ENCODE measurements around the gene CEP295NL.
"Not testable (repeated sequence)": the region's sequence is repeated elsewhere in the genome, so short reads cannot be mapped to it uniquely, and the experiment has no call there.

The CEP295NL gene

DNA sequence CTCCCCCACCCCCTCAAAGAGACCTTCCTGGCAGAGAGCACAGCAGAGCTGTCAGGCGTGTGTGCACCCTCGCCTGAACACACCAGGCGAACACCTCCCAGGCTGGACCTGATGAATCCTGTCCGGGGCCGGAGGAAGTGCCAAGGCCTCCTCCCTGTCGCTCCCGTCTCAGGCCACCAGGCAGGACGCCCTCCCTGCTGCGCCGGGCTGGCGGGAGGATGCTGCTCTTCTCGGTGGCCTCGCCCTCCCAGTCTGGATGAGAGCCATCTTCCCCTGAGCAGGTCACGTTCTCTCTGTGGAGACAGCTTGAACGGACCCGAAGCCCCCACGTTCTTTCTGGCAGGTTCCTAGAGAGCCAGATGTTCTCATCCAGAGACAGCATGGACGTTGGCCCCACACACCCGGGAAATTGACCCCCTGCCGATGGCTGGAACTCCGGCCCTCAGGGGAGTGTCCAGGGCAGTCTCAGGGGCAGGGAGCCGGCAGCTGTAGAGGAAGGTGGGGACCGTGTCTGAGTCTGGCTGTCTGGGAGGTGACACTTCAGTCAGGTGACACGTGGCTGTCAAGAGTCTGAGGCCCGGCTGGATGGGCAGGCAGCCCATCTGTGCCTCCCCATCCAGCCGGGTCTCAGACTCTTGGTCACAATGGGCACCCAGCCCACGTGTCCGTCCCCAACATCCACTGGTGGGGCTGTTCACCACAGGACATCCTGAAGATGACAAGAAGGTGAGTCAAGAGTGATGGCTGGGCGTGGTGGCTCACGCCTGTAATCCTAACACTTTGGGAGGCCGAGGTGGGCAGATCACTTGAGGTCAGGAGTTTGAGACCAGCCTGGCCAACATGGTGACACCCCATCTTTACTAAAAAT, 27.1 kb upstream of the CEP295NL start:
- no peak for DNase-seq

DNA sequence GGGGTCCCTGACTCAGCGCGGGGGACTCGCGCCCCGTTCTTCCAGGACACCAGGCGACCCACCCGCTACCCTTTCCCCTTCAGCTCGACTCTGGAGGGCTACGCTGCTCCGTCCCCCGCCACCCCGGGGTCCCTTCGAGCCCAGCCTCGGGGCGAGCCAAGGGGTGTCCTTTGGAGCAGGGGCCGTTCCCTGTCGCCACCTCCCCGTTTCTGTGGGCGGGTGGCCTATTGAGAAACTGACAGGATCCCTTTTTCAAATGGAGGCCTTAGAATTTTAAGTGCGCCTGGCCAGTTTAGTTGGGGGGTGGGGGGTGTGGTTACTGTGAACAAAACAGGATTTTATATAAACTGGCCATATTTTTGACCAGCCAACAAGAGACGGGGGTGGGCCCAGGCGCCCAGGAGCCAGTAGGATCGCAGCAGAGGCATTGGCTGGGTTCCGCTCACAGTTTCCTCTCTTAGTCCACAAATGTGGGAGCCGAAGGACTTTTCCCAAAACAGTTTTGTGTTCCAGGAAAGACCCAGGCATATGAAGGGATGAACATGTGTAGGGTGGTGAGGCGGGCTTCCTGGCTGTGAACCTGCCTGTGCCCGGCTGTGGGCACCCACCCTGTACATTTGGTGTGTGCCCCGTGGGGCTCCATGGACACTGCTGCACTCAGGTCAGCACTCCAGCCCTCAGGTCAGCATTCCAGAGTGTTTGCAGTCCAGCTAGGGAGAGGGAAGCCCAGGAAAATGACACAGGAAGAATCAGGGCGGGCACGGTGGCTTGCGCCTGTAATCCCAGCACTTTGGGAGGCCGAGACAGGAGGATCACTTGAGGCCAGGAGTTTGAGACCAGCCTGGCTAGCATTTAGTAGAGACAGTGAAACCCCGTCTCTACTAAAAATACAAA, 22.9 kb upstream of the CEP295NL start:
- DNase-seq = no peak

DNA sequence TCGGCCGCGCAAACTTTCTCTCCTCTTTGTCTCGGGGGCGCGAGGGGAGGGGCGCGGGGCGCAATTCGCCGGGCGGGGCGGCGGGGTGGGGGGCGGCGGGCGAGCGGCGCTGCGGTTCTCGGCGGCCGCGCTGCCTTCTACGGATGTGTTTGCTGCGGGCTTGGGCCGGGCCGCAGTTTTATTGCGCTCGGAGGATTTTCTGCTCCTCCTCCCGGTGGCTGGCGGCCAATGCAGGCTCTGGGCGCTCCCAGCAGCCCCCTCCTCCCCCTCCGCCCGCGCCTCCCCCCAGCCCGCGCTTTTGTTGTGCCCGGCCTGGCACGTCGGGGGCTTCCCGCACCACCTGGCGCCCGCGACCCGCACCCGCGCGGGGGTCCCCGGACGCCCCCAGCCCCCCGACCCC, 22.2 kb upstream of the CEP295NL start, which contains the start of gene TIMP2:
TIMP2 (minus strand) TSS at position 154 of the 400 bp plus-strand sequence. CDS start 299 bp downstream, outside the sequence.
- DNase-seq = peak; percentile 28

DNA sequence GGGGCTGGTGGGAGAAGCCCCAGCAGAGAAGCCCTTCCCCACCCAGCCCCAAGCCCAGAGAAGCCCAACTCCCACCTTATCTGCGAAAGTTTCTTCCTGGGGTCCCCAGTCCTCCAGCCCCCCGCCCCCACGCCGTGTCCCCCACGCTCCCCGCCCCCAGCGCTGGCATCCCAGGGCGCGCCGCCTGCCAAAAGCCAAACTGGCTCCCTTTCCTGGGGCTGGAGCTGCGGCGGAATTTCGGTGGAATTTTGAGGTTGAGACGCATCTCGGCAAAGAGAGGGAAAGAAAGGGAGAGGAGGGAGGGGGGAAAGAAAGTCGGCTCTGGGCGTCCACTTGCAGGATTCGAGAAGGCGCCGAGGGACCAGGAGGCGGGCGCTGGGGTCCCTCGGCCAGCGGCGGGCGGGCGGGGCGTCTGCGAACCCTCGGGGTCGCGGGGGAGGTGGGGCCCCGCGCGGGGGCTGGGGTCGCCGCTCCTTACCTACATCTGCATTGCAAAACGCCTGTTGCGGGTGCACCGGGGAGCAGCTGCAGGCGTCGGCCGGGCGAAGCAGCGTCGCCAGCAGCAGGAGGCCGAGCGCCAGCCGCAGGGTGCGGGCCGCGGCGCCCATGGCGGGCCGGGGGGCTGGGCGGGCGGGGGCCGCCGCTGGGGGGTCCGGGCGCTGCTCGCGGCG, 21.6 kb upstream of the CEP295NL start:
- no peak for DNase-seq

DNA sequence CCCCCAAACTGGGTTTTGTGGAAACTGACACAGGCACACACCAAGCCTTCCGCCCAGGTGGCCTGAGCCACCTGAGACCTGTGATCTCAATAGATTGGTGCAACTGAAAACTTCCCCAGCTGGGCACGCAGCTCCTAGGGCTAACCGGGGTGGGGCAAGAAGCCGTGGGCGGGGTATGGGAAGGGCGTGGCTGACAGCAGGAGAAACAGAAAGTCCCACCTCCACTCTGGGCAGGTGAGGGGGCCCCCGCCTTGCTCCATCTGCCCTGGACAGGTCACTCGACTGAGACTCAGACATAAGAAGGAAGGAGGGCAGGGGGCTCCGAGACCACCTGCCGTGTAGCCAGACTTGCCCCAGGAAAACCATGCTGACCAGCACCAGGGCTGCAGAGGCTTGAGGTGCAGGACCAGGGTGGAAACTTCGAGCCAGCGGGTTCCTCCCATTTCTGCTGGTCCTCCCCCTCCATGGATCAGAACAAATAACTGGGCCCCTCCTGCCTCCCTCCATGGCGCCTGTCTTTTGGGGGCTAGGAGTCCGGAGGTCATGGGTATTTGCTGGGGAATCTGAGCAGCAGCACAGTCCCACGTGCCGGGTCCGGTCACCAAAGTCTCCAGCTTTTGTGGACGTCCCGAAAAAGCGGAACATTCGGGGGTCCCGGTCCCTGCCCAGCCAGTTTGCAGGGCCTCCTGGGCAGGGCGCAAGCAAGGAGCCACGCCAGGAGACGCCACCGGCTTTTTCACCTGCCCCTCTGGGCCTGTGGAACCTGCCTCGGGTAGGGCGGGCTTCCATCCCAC, 20.9 kb upstream of the CEP295NL start:
- DNase-seq = no peak

DNA sequence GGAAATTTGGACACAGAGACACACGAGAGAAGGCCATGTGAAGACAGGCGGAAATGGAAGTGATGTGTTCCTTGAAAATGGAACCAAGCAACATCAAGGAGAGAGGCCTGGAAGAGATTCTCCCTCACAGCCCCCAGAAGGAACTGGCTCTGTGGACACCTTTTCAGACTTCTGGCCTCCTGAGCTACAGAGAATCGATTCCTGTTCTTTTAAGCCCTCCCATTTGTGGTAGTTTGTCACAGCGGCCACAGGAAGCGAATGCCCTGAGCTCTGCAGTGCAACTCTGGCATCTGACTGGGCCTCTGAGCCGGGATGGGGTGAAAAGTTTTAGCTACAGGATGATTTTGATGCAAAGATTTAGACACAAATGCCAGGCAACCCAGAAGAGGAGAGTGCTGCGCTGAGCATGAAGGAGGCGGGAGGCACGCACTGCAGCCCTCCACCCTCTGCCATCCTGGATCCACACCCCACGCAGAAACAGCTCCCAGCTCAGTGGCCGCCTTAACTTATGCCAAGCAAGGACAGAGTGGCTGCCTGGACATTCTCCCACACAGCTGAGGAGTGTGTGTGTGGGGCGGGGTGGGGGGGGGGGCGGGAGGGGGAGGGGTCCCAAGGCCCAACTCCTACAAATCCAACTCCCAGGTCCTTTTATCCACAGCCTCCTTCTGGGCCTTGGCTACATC, 20.0 kb upstream of the CEP295NL start:
- no peak for DNase-seq

DNA sequence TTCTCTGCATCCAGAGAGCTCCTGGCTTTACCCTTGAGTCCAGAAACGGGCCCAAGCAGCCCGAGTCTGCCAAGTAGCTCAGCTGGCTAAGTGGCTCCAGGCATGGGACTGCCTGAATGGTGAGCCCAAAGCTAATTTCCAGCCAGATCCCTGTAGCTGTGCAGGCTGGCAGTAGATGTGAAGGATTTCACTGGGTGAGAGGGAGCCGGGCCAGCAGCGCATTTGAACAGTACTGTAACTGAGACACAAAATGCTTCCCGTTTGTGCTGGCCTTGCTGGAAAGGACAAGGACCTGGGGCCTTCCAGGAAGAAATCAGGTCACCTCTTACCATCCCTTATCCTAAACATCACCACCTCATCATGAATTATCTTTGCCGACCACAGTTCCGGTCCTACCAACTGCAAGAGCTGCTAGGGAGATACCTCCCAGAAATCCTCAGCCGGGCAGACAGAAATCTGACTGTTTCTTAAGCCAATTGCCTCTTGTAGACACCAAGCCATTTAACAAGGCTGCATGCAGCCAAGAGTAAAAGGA, 18.5 kb upstream of the CEP295NL start:
- no peak for DNase-seq

DNA sequence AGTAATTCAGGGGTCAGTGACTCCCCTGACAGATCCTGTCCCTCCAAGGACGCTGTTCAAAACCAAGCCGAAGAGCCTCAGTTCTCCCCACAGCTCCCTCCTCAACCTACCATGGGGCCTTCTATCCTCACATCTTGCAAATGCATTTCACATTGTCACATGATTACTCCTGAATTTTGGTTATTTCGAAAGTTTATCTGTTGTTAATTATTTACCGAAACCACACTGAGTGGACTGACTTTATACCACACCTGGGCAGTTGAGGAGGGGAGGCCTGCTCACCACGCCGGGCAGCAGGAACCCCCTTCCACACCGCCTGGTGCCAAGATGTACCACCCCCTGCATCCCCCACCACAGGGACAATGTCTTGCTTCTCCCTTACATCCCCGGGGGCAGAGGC, 17.5 kb upstream of the CEP295NL start:
- DNase-seq = no peak

DNA sequence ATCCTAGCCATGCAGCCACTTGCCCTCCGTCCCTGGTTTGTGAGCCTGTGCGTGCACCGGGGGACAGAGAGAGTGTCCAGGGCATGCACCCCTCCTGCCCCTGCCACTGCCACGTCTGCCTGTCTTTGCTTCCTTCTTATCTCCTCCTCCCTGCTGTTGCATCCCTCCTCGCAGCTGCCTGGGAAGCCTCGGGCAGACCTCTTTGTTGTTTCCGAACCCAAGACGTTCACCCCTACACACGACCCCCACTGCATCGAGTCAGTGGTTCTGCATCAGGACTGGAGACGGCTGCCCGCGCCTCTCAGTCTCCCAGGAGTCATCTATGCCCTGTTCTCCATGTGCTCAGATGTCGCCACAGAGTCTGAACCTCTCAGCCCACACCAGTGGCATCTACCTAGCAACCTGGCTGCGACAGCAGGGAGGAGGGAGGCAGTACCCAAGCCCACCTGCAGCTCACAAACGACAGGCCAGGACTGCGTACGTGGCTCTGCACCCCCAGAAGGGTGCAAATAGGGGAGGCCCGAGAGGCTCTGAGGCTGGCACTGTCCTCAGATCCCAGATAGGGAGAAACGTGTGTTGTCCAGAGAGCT, 17.0 kb upstream of the CEP295NL start:
- DNase-seq = no peak

DNA sequence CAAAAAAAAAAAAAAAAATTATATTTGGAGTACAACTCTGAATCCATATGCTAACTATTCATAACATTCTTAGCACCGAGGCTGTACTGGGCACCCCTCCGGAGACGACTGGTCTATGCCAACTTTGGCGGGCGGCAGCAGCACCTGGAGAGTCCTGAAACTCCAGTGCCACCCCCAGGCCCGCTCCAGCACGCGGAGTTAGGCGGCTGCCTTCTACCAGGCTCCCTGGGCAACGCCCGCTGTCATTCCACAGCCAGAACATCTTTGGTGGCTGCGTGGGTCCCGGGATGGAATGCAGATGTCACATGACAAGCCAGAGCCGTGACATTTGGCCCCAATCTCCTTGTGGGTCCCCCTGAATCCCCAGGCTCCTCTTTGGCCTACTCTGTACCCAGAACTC, 16.0 kb upstream of the CEP295NL start:
- DNase-seq = no peak

DNA sequence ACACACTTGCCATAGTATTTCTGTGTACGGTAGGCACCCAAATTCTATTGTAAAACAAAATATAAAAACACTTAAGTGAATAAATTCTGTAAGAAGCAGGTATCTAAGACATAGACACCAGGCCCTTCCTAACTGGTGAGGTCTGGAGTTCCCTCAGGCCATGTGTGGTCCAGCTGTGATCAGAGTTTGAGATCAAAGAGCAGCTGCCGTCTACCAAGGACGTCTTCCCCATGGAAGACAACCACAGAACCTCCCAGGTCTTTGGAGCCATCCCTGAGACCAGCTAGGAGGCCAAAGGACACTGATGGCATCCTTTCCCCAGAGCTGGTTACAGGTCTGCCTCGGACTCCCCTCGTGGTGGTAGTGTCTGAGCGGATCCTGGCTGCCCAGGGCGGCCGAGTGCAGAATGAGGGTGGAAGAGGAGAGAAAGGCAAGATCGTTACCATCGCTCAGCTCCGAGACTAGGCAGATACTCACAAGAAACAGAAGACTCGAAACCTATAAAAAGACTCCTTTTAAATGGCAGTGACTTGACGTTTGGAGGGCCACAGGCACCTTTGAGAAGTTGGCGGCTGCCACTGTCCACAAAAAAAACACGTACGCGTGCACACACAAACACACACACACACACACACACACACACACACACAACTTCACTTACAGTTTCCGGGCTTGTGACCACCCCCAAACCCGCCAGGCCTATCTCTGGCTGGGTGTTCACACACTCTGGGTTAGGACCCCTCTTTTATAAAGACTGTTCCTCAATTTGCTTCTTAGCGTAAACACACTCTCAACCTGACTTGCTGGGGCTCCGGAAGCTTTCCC, 14.7 kb upstream of the CEP295NL start:
- DNase-seq = no peak

DNA sequence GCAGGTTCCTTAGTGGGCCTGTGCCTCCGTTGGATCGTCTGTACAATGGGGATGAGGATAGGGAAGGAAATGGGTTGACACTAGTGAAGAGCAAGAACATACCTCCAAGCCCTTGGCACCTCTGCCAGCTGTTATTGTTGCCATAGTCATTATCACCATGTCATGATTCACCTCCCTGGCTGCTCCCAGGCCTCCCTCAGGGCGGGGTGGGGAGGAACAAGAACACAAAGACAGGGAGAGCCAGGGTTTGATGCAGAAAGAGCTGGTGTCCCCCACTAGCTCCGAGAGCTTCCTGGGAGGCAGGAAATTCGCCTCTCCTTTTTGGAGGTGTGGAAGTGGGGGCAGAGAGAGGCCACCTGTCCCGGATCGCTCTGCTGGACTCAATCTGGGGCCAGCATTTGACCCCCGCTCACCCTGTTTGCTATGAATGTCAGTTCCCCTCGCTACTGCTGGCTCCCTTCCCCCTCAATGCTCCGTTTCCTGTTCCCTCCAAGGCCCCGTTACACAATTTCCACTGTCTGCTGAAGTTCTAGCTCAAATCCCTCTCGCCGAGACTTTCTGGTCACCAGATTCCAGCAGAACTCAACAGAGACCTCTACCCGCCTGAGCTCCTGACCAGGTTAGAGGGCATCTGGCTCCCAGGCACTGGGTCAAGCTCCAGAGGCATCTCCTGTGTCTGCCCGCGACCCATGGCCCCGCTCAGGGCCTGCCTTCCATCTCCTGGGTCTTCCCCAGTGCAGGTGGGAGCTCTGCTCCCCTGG, 13.1 kb upstream of the CEP295NL start:
- DNase-seq = no peak

DNA sequence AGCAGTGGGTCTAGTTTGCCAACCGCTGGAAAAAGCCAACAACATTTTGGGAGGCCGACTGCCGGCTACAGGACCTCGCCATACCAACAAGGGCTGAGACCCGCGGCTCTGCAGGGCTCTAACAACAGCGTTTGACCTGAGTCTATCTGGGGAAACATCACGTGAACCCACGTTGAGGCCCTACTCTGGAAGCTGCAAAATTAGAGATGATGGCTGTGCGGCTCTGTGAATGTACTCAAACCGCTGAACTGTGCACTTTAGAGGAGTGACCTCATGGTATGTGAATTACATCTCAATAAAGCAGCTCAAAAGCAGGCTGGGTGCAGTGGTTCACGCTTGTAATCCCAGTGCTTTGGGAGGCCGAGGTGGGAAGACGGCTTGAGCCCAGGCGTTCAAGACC, 10.1 kb upstream of the CEP295NL start:
- DNase-seq = no peak

DNA sequence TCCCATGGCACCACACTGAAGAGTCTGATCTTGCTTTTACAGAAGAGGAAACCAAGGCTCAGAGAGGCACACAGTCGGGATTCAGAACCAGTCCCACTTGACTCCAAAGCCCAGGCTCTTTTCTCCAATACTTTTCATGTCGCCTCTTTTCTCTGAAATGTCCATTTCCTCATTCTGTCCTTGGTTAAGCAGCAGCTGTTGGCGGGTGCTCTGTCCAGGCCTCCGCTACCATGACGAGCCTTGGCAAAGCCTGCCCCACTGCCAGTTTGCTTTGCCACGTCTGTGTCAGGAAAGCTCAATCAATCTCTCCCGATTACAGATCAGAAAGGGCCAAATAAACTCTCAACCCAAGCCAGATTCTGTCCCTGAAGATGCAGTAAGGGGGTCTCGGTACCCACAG, 9.1 kb upstream of the CEP295NL start:
- no peak for DNase-seq

DNA sequence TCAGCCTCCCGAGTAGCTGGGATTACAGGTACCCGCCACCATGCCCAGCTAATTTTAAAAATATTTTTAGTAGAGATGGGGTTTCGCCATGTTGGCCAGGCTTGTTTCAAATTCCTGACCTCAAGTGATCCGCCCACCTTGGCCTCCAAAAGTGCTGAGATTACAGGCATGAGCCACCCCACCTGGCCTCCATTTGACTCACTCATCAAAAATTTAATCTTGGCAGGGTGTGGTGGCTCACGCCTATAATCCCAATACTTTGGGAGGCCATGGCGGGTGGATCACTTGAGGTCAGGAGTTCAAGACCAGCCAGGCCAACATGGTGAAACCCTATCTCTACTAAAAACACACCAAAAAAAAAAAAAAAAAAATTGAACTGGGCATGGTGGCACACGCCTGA, 8.5 kb upstream of the CEP295NL start:
- not testable (repeated sequence) for DNase-seq

DNA sequence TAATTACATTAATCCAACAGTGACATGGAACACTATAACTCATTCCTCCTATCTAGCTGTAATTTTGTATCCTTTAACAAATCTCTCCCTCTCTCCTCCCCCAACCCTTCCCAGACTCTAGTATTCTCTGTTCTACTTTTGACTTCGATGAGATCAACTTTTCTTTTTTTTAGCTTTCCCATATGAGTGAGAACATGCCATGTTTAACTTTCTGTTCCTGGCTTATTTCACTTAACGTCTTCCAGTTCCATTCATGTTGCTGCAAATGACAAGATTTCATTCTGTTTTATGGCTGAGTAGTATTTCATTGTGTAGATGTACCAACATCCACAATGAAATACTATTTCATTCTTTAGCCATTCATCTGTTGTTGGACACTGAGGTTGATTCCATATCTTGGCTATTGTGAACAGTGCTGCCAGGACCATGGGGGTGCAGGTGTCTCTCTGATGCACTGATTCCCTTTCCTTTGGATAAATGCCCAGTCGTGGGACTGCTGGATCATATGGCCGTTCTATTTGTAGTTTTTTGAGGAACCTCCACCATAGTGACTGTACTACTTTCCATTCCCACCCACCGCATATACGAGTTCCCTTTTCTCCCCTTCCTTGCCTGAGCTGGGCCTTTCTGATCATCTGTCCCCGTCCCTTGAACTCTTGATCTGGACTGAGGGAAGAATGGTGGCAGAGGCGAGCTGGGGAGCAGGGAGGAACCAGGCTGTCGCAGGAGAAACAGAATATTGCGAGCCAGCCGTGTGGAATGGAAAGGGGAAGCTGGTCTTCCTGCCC, 7.7 kb upstream of the CEP295NL start:
- DNase-seq = no peak

DNA sequence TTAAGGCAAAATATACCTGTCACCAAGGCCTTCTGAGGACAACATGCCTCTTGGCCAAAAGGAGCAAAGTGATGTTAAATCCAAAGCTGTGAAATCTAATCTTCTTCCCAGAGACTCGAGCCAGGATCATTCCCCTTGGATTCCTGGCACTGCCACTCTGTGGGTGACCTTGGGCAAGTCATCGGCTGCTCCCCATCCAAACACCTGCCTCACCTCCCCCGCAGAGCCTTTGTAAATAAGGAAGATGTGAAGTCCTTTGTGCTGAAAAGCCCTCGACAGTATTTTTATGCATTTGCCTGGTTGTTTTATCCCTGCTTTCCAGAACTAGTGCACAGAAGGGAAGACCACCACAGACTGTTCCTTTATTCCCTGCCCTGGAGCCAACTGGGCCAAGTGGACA, 5.4 kb upstream of the CEP295NL start:
- DNase-seq = no peak

DNA sequence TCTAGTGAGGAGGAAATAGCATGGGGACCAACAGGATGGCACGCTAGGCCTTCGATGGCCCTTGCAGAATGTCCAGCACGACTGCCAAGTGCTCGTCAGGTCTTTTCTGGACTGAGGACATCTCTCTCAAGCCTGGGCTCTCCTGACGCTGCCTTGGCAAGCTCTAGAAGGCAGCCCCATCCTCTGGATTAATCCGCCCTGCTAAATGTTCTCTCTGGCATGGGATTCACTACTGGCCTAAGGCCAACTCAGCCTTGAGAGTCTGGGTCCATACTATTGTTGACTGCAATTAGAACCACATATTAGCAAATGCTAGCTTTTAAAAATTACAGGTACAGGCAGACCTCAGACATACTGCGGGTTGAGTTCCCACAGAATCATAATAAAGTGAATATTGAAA, 2.5 kb upstream of the CEP295NL start:
- no peak for DNase-seq

DNA sequence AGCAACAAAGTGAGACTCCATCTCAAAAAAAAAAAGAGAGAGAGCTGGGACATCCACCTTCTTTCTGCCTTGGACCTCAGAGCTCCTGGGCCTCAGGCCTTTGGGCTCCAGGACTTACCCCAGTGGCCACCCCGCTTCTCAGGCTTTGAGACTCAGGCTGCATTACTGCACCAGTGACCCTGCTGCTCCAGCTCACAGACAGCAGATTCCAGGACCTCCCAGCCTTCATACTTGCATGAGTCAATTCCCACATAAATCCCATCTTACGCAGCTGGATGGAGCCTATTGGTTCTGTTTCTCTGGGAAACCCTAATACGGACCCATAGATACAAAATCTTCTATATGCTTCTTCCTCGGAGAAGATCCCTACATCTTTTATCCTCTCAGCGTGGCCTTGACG, 2.1 kb upstream of the CEP295NL start:
- no peak for DNase-seq
